Erythroblast (primary cell): Measurements from ENCODE around the gene DNAAF1.

Experiments
- GATA1 ChIP-seq: IDR thresholded peaks from 2 replicates; pipeline ENCODE4 v1.6.1; 2011; ENCODE audit warnings: low read depth, mild to moderate bottlenecking, control low read depth, low read length, moderate library complexity
- POLR2A ChIP-seq: IDR thresholded peaks from 2 replicates; pipeline ENCODE4 v1.6.1; 2011; ENCODE audit warnings: mild to moderate bottlenecking, low read length

DNA sequence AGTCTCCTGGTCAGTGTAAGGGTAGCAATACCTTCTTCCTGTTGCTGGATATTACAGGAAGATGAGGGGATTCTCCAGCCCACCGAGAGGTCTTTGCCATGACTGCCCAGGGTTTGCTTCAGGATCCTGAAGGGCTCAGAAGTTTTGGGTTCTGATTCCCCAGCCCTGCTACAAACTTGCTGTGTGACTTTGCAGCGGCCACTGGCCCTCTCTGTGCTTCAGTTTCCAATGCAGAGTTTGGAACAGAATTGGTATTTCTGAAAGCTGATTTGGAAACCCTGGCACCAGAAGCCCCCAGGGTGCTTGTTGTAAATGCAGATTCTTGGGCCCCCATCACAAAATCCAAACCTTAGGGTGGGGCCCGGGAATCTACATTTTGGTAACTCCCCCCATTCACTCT is 80.0 kb downstream of the DNAAF1 start:
- TF ChIP-seq POLR2A (no peak), GATA1 (no peak)
